Spinal cord (tissue), 10 donors: ENCODE measurements around the gene FEN1. TPM values are rescaled to one million over a fixed set of nuclear protein-coding genes. Genes with fewer than 3 reads are reported as not detected.

ENCODE experiments used
- DNase-seq, 6 donors: peaks; one replicate each; pipeline versions ENCODE4 v3.0.0 to v3.0.0-alpha.2; 2013 to 2015; ENCODE audit warnings: low spot score in 6 of 6, low read depth in 4 of 6
- H3K27ac ChIP-seq: one replicate; pipeline ENCODE4 v1.5.1; 2013; ENCODE audit warnings: low read depth, low read length, control low read depth
- H3K27me3 ChIP-seq: one replicate; pipeline ENCODE4 v1.6.1; 2013; ENCODE audit warnings: low read length; ENCODE audit not compliant: control insufficient read depth, insufficient read depth
- H3K36me3 ChIP-seq: one replicate; pipeline ENCODE4 v1.6.1; 2013; ENCODE audit warnings: low read length; ENCODE audit not compliant: control insufficient read depth, insufficient read depth
- H3K4me1 ChIP-seq: one replicate; pipeline ENCODE4 v1.6.1; 2013; ENCODE audit warnings: low read length; ENCODE audit not compliant: control insufficient read depth, insufficient read depth
- H3K4me3 ChIP-seq: one replicate; pipeline ENCODE4 v1.5.1; 2013; ENCODE audit warnings: low read depth, low read length, control low read depth
- H3K9me3 ChIP-seq: one replicate; pipeline ENCODE4 v1.6.1; 2013; ENCODE audit warnings: low read length; ENCODE audit not compliant: control insufficient read depth, insufficient read depth
- WGBS: methylation state at CpG from one replicate; pipeline ENCODE4 v1.1.5; 2013; ENCODE audit warnings: missing lambda C conversion rate; ENCODE audit not compliant: insufficient coverage; 5-methylcytosine and 5-hydroxymethylcytosine counted together
- polyA plus RNA-seq, 2 donors: library from polyadenylated mRNA; unstranded; fragments of 120-200 nt; gene quantifications; one replicate each; pipeline ENCODE4 v1.2.1, GENCODE V29; 2013; ENCODE audit not compliant: insufficient read length in 2 of 2
- total RNA-seq, 2 donors: library from RNA; depleted of rRNA in 1 of 2; stranded (reverse); fragments of 120-200 nt in 1 of 2; fragments of >200 nt in 1 of 2; gene quantifications; one replicate each; pipeline versions ENCODE4 v1.2.3 to v1.2.4, GENCODE V29; 2013 to 2014
- donor health status: healthy.

Gene FEN1
- total and polyA plus RNA-seq, 4 donors = 20.7 to 36.1 (median 29.7) TPM

- Histone ChIP-seq H3K27ac (peak overlapping the region; percentile 96), H3K9me3 (no peaks in the 10 kb centered on the region), H3K27me3 (no peaks in the 10 kb centered on the region), H3K4me3 (peak overlapping the region; percentile 90), H3K36me3 (peaks cover 41% of the 10 kb centered on the region), H3K4me1 (peaks cover 35% of the 10 kb centered on the region)
- peak; percentile 85 to 98 (median 88) for DNase-seq
- under 1% methylated on average over 62 of the region's 66 CpGs for WGBS
Observed at GRCh38 chr11:61814958-61815789, 22.5 kb downstream of the FEN1 start.

GRCh38 chr11:61815790-61816735 lies 23.4 kb downstream of the FEN1 start:
- Histone ChIP-seq H3K4me1 (peaks cover 35% of the 10 kb centered on the region), H3K36me3 (peaks cover 32% of the 10 kb centered on the region), H3K27me3 (no peaks in the 10 kb centered on the region), H3K4me3 (peak overlapping the region; percentile 90), H3K9me3 (no peaks in the 10 kb centered on the region), H3K27ac (peak overlapping the region; percentile 96)
- WGBS = under 1% methylated on average over 62 of the region's 69 CpGs
- peak in 3 of 6 donors; percentile 52 to 89 (median 84) for DNase-seq

GRCh38 chr11:61816736-61817455 lies 24.2 kb downstream of the FEN1 start, which contains the start of gene FADS1:
Gene FADS1 (minus strand): TSS chr11:61817003. CDS start chr11:61816929, 74 bp downstream.
- peak in 5 of 6 donors; percentile 86 to 98 (median 90) for DNase-seq
- H3K27me3 ChIP-seq = no peaks in the 10 kb centered on the region
- H3K9me3 ChIP-seq = no peaks in the 10 kb centered on the region
- H3K36me3 ChIP-seq = peaks cover 24% of the 10 kb centered on the region
- H3K4me3 ChIP-seq = peak within 1 kb of the TSS; percentile 90
- peaks cover 35% of the 10 kb centered on the region for H3K4me1 ChIP-seq
- under 1% methylated on average over 68 of the region's 73 CpGs for WGBS
- H3K27ac ChIP-seq = peak within 1 kb of the TSS; percentile 96

- Histone ChIP-seq H3K27ac (peak overlapping the region; percentile 96), H3K27me3 (no peaks in the 10 kb centered on the region), H3K36me3 (peaks cover 17% of the 10 kb centered on the region), H3K4me3 (peak overlapping the region; percentile 55), H3K4me1 (peaks cover 33% of the 10 kb centered on the region), H3K9me3 (no peaks in the 10 kb centered on the region)
- no peak for DNase-seq
- 43% methylated on average over 3 of the region's 6 CpGs for whole genome bisulfite sequencing
Observed at GRCh38 chr11:61817471-61818202, 24.9 kb downstream of the FEN1 start.

GRCh38 chr11:61820174-61820573 lies 27.5 kb downstream of the FEN1 start:
- Histone ChIP-seq H3K27ac (no peak overlapping the region), H3K27me3 (no peaks in the 10 kb centered on the region), H3K36me3 (no peaks in the 10 kb centered on the region), H3K4me3 (no peak overlapping the region), H3K4me1 (peaks cover 20% of the 10 kb centered on the region), H3K9me3 (no peaks in the 10 kb centered on the region)
- DNase-seq = no peak
- WGBS = no CpG with 5 or more reads among the region's 2 CpGs

- peaks cover 7% of the 10 kb centered on the region for H3K36me3 ChIP-seq
- H3K27ac ChIP-seq = peak overlapping the region; percentile 98
- peak overlapping the region; percentile 97 for H3K4me3 ChIP-seq
- DNase-seq = peak in 1 of 6 donors; percentile 89
- H3K4me1 ChIP-seq = peaks cover 47% of the 10 kb centered on the region
- H3K27me3 ChIP-seq = no peaks in the 10 kb centered on the region
- no peaks in the 10 kb centered on the region for H3K9me3 ChIP-seq
- 2% methylated on average over 19 of the region's 23 CpGs for WGBS
Observed at GRCh38 chr11:61826930-61827570, 34.3 kb downstream of the FEN1 start.

GRCh38 chr11:61827571-61828378 lies 35.1 kb downstream of the FEN1 start, which contains the start of gene FADS2:
Gene FADS2 (plus strand): TSS chr11:61828300. CDS start chr11:61828391, 91 bp downstream.
- Histone ChIP-seq H3K36me3 (peaks cover 12% of the 10 kb centered on the region), H3K4me1 (peaks cover 54% of the 10 kb centered on the region)
- under 1% methylated on average over 83 of the region's 83 CpGs for WGBS

GRCh38 chr11:61828379-61828628 lies 35.6 kb downstream of the FEN1 start:
- peaks cover 58% of the 10 kb centered on the region for H3K4me1 ChIP-seq
- DNase-seq = no peak
- peak overlapping the region; percentile 98 for H3K27ac ChIP-seq
- H3K4me3 ChIP-seq = peak overlapping the region; percentile 97
- no peaks in the 10 kb centered on the region for H3K9me3 ChIP-seq
- H3K27me3 ChIP-seq = no peaks in the 10 kb centered on the region
- peaks cover 15% of the 10 kb centered on the region for H3K36me3 ChIP-seq
- WGBS = under 1% methylated on average over 16 of the region's 16 CpGs

More at GRCh38 chr11:61827571-61828378, 35.1 kb downstream of the FEN1 start, which contains the start of gene FADS2:
- Histone ChIP-seq H3K9me3 (no peaks in the 10 kb centered on the region), H3K4me3 (peak within 1 kb of the TSS; percentile 97), H3K27me3 (no peaks in the 10 kb centered on the region), H3K27ac (peak within 1 kb of the TSS; percentile 98)
- peak; percentile 88 to 99 (median 94) for DNase-seq
